SIG-M5 treated with dmso at 0.1 percent for 504 hours (cell line): Measurements from ENCODE around the gene PPBP.

Experiments used
- DNase-seq: peaks from one replicate; lab custom pipeline; 2025; ENCODE audit not compliant: unreplicated experiment; lab: John Stamatoyannopoulos, UW

Gene PPBP, protein sequence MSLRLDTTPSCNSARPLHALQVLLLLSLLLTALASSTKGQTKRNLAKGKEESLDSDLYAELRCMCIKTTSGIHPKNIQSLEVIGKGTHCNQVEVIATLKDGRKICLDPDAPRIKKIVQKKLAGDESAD

DNA sequence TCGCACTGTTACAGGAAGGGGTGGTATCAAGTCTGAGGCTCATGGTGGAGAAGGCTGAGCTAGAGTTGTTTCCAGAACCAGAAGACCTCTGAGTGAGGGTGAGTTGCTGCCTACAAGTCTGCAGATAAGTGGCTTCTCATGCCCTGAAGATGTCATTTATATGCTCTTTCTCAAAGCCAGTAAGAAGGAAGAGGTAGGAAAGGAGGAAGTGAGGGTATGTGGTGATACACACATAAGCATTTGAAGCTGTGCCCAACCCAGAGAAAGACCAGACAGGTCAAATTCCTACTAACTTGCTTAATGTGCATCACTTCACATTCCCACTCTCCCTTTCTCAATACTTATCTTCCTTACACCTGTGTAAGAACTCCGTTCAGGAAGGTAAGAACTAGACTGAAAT is at the start of gene PPBP:
PPBP (minus strand) TSS at position 130 of the 400 bp plus-strand sequence; CDS start at position 43, 87 bp downstream.
- DNase-seq: no peak

DNA sequence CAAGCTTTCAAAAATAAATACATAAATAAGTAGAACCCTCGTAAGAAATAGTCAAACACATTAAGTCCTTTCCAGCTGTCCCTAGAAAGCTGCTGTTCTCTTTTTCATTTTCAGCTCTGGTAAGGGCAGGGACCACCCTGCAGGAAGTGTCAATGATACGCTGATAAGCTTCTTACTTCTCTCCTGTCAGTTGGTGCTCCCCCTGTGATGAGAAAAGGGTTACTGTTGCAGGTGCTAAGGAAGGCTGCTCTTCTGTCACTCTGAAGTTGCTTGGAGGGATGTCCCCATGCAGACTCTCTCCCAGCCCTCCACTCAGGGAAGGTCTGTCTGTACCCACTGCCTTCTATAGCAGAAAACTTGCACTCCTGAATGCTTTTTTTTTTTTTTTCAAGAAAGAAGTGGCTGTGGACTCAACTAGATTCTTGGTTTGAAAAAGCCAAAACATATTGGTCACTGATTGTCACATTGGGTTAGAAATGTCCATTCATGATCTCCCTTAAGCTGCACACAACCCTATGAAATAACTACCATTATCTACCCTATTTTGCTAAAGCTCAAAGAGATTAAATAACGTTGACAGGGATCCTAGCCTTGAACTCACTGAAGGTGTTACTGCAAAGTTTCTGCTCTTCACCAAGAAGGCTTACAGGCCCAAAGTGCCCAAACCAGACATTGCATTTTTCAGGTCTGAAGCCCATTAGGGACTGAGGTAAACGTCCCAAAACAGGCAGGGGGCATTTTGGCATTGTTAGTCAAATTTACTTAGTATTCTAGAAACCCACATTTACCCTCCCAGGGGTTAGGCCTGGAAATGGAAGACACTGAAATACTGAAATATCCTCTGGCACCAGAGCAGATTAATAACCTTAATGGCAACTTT is 49.3 kb upstream of the PPBP start:
- DNase-seq: no peak

DNA sequence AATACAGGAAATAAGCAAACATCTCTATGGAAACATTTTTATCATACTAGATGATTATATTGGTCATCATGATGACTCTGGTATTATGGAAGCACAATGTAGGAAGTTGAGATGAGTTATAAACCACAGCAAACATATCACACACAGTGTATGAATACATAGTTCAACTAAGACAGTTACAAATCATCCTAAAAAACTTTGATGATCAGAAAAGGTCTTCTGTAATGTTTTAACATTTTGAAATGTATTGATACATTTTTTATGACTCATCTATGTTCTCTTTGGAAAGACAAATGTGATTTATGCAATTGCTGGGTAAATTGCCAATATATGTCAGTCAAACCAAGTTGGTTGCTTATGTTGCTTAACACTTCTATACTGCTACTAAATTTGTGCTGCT is 45.7 kb upstream of the PPBP start:
- DNase-seq: no peak

DNA sequence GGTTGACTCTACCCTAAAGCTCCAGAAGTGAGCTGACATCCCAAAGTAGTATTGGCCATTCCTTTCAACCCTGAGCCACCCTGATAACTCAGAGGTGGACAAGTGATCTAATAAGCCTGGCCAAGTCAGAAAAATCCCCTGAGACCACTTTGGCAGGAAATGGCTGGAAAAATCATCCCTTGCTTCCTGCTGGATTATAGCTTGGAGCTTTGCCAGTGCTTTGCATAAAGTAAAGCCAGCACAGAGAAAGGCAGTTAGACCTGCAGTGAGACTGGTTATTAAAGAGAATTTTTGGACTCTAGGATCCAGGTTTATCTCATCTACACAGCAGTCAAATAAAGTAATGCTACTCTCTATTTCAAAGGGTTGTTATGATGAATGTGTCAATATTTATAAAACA is 44.1 kb upstream of the PPBP start:
- no peak for DNase-seq

DNA sequence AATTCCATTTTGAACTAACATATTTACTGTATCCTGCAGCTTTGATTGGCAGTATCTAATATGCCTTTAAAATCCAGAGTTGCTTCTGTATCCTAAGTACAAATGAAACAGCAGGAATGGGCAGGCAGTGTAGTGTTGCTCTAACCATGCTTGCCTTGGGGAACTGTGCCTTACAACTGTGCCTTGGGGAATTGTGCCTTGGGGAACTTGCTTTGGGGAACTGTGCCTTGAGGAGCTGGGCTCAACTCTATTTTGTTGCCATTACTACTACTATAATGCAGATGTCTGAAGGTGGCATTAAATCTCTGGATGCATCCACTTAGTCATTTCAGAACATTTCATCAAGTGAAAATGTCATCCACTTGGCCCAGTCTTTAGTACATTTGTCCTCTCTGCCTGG is 43.6 kb upstream of the PPBP start:
- DNase-seq: no peak

DNA sequence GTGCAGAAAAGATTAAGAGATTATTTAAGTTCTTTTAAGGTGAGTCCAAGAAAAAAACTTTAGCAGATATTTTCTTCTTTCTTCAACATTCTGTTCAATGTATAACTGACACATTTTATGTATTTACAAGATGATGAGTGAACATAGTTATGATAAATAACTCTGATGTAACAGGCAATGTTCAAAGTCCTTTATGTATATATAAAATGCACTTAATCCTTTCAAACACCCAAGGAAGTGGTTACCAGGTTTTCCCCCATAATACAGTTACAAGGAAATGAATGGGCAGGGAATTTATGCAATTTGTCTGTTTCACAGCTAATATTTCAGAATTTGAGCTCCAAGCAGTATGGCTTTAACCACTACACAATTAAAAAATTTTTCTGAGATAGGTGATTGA is 42.3 kb upstream of the PPBP start:
- DNase-seq: no peak

DNA sequence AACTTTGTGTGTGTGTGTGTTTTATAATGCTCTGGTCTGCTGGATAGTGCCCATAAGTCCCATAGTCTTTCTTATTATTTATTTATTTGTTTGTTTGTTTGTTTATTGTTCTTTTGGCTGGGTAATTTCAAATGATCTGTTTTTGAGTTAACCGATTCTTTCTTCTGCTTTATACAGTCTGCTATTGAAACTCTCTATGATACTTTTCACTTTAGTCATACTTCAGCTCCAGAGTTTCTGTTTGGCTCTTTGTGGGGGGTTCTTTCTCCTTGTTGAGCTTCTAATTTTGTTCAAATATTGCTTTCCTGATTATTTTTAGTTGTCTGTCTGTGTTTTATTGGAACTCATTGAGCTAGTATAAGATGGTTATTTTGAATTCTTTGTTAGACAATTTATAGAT is 40.5 kb upstream of the PPBP start:
- DNase-seq: no peak

DNA sequence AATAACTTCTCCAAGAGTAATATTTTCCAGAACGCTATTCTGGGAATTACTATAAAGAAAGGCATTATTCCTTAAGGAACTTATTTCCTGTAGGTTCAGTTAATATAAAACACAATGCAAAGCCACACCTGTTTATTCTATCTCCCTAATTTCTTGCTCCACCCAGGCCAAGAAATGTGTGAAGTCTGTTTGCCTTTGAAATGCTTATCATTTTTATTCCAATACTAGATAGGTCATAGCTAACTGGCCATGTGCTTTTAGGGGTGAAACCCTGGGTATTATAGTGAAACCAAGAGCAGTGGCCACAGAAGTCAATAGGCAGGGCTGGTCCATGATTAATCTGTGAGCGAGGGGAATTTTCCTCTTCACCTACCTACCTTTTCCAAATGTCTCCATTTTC is 35.7 kb upstream of the PPBP start:
- DNase-seq: no peak

DNA sequence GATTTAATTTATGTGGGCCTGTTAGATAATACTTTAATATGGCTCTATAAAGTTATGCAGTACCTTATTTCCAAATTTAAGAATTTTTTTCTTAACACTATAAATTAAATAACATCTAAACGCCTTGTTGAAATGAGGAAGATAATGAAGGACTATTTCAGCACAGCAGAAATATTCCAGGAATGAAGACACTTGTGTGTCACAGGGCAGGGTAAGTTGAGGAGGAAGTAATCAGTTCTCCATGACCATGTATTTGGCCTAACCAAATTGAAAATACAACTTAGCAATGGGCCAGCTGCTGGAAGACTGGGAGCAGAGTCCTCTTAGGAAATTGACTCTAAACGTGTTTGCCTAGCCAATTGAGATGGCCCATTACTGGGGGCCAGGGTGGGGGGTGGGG is 33.6 kb upstream of the PPBP start:
- DNase-seq: no peak

DNA sequence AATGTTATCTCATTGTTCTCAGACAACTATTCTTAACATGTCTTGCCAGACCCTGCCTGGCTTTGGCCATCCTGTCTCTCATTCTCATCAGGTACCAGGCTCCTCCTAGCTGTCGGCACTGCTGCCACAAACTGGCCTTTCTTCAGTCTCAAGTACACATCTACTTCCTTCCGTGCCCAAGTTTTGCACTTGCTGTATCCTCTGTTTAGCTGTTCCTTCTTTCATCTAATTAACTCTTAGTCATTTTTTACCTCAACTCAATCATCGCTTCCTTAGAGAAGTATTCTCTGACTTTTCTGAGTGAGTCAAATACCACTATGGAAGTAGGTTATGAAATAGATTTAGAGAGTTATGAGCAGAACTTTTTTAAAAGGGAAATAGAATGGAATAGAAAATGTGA is 30.8 kb upstream of the PPBP start:
- DNase-seq: peak; percentile 62

DNA sequence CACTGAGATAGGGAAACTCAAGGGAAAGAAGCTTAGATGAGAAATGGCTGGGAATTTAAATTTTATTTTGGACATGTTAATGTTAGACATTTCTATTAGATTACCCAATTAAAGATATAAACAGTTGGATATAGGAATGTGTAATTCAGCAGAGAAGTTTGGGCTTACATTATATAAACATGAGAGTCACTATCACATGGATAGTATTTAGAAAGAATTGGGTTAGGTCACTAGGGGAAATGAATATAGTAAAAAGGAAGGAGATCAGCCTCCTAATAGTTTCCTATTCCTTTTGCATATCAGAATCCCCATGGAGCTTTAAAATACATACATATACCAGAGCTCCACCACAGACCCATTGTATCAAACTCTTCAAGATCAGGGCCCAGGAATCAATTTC is 30.1 kb upstream of the PPBP start:
- DNase-seq: no peak

DNA sequence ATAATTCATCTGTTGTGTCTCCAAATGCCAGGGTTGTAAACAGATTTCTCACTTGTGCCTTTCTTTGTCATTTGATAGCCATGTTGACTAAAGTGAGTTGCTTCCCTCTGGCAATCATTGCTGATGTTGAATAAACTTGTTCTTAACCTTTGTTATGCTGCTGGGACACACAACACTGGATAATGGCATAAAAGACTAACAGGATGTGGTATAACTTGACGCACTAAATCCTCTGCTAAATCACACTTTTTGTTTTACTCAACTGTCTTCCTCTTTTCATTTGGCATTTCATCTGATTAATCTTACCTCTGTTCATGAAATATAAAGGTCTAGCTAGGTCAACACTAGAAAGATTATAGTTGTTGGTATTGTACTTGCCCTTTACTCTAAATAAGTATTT is 28.1 kb upstream of the PPBP start:
- no peak for DNase-seq

DNA sequence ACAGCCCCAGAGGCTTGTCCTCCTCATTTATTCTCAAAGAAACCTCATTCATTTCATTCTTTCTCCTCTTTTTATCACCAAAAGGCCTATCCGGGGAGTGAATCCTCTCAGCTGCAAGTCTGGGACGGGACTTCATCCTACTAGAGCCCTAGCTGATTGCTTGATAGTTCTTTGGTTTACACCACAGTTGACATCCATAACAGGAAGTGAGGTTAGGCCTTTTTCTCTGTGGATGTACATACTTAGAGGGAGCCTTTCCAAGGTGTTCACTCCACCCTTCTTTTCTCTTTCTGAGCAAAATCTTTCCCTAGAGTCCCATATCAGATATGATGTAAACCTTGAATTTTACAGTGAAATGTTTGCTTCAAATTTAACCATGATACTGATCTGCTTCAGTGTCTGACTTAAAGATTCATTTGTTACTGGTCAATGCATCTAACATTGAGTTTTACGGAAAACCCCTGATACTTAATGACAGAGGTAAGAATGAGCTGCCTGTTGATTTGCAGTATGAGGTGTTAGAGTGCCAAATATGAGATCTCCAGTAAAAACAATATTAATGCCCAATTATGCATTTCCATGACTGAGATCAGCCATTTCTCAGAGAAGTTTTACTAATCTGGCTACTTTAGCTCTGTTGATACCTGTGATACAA is 27.3 kb upstream of the PPBP start:
- DNase-seq: no peak

DNA sequence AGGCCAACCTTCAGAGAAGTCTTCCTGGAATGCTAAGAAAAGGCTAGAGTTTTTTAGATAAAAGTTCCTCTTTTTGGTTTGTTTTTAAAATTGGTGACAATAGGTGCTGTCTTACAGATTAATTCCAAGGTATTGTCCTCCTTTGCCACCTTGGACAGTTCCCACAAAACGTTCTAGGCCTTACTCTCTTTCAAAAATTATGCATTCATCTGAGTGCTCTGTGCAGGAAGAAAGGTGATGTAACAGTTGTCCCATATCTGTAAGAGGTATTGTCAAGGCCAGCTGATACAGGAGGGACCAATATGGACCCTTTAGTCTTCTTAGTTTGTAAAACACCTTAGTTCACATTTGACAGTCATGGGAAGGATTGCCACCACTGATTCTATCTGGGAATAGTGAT is 26.3 kb upstream of the PPBP start:
- DNase-seq: no peak

DNA sequence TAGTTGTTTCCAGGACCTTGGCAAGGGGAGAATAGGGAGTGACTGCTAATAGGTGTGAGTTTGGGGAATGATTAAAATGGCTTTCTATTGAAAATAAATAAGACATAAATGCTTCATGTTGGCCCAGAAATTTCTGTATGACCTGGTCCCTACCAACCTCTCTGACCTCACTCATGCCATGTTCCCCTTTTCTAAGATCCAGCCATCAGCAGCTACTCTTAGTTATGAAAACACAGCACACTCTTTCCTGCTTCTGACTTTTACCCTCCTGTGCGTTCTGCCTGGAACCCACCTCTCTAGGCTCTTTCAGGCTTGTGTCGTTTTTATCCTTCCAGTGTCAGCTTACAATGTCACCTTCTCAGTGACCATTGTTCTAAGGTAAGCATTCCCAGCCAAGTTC is 25.3 kb upstream of the PPBP start:
- DNase-seq: no peak

DNA sequence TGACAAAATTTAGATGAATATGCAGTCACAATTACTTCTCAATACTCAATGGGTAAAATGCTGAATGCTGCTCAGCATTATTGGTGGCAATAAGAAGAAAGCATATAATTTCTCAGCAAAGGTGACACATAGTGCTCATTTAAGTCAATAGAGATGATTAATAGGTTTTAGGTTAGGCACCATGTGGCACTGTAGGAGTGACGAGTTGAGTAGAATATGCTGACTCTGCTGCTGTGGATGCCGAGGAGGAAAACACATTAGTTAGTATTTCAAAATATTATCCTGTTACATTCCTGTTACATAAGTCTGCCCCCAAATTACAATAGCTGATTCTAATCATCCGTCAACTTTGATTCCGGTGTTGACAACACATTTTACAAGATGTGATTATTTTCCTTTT is 24.1 kb upstream of the PPBP start:
- DNase-seq: no peak

DNA sequence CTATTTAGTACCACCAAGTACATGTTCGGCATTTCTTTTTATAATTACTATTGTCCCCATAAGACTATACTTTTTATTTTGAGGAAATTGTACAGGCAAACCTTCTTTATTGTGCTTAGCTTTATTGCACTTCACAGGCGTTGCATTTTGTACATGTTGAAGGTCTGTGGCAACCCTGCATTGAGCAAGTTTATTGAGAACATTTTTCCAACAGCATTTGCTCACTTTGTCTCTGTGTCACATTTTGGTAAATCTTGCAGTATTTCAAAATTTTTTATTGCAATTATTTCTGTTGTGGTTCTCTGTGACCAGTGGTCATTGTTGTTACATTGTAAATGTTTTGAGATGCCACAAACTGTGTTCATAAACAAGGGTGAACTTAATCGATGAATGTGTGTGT is 21.3 kb upstream of the PPBP start:
- no peak for DNase-seq

DNA sequence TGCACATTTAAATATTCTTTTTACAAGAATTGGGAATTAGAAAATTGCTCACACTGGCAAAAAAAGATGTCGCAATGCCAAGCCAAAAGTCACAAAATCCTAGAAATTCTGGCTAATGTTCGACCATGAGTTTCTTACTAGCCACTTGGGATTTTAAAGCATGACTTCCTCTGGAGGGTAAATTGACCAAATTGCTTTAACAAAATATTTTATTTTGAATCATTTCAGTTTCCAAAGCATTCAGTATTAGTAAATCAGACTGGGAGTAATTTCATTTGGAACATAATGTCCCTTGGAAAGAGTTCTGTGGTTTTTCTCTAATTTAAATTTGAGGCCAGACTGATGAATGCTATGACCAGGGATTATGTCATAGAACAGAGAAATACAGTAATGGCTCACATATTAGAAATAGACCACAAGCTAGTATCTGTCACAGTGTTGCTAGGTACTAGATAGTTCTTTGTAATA is 18.1 kb upstream of the PPBP start:
- DNase-seq: no peak

DNA sequence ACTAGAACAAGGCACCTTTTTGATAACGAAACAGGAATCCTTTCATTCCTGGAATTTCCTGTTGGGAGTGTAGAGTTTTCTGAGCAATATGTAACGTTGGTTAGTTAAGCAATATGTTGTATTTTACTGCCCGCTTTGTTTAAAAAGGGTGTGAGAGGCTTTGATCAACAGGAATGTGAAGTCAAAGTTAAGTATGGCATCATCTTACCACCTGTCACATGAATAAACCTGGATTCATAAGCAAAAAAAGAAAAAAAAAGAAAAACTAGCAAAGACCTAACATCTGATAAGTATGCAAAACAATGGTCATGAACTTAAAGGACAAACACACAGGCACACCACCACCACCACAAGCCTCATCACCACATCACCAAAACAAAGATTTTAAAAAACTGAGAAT is 17.5 kb upstream of the PPBP start:
- DNase-seq: no peak

DNA sequence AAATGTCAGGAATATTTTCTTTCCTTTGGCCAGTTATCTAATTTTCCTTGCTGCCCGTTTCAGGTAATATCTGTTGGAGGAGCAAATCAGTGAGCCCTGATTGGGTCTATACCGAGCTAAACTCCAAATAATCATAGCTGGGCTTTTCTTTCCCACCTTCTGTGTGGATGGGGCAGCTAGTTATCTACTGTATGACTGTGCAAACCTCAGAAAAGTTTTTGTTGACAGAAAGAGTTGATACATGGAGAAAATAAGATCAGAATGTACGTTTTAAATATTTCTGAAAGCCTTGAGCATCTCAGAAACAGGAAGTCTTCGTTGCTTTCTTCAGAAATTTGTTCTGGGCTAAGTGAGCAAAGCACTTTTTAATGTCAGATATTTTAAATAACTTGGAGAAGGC is 16.7 kb upstream of the PPBP start:
- no peak for DNase-seq

DNA sequence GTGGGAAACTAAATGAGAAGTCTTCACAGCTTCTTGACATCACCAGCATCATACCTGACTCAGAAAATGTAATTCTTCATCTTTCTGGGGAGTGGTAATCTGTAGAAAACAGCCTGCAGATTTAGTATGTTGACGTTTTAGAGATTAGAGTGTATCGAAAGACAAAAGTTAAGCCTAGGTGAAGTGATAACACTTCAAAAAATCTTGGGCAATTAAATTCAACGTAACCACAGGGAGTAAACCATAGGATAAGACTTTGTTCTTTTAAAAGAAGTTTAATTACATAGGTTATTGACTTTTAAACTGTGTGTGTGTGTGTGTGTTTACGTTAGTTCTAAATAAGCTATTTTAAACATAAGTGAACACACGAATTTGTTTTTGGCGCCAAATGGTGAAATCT is 12.3 kb upstream of the PPBP start:
- no peak for DNase-seq
